HUES6 (cell line): Measurements from ENCODE around the gene GALNT13.

Experiments
- H3K27ac ChIP-seq: 2 replicates; pipeline ENCODE4 v1.7.0; 2013; ENCODE audit warnings: low read depth, mild to moderate bottlenecking, low read length, inconsistent platforms
- H3K27me3 ChIP-seq: 2 replicates; pipeline ENCODE4 v1.6.1; 2013; ENCODE audit warnings: low read length; ENCODE audit not compliant: control insufficient read depth, insufficient read depth
- H3K36me3 ChIP-seq: 2 replicates; pipeline ENCODE4 v1.6.1; 2013; ENCODE audit warnings: low read length; ENCODE audit not compliant: control insufficient read depth, insufficient read depth
- H3K4me1 ChIP-seq: 2 replicates; pipeline ENCODE4 v1.6.1; 2013; ENCODE audit warnings: low read length; ENCODE audit not compliant: control insufficient read depth, insufficient read depth
- H3K4me3 ChIP-seq: 2 replicates; pipeline ENCODE4 v1.5.1; 2013; ENCODE audit warnings: low read depth, low read length
- H3K9ac ChIP-seq: one replicate; pipeline ENCODE4 v1.6.1; 2013; ENCODE audit warnings: mild to moderate bottlenecking, low read length
- H3K9me3 ChIP-seq: 2 replicates; pipeline ENCODE4 v1.6.1; 2013; ENCODE audit warnings: low read depth, low read length; ENCODE audit not compliant: control insufficient read depth, insufficient read depth

GALNT13 gene

DNA sequence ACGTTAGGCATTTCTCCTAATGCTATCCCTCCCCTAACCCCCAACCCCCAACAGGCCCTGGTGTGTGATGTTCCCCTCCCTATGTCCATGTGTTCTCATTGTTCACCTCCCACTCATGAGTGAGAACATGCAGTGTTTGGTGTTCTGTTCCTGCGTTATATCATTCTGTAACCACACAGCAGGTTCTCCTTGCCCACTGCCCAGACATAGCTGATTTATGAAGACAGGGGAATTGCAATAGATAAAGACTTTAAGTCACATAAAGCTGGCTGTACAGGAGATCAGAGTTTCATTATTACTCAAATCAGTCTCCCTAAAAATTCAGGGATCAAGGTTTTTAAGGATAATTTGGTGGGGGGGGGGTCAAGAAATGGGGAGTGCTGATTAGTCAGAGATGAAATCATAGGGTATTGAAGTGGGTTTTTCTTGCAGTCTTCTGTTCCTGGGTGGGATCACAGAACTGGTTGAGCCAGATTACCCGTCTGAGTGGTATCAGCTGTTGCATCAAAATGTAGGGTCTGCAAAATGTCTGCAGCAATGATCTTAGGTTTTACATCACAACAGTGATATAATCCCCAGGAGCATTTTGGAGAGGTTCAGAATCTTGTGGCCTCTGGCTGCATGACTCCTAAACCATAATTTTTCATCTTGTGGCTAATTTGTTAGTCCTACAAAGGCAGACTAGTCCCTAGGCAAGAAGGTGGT lies 434.7 kb downstream of the GALNT13 start:
- H3K27ac ChIP-seq: no peak overlapping the region
- H3K36me3 ChIP-seq: no peaks in the 10 kb centered on the region; the same call in 1 of the 2 replicates
- no peak overlapping the region for H3K4me3 ChIP-seq
- no peaks in the 10 kb centered on the region; the same call in 1 of the 2 replicates for H3K4me1 ChIP-seq
- H3K27me3 ChIP-seq: no peaks in the 10 kb centered on the region
- no peak overlapping the region for H3K9ac ChIP-seq
- H3K9me3 ChIP-seq: no peaks in the 10 kb centered on the region

DNA sequence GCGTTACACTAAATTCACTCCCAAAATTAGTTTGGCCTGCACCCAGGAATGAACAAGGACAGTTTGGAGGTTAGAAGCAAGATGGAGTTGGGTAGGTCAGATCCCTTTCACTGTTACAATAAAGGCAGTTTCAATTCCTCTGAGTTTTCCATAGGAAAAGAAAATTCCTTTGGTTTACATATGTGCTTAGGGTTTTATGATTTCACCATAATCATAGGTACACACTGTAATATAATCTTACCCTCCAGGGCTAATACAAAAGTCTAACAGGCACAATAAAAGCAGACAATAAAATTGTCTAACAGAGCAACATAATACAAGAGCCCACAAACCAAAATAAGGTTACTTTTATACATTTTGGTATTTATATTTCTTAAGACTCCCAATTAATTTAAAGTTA lies 435.3 kb downstream of the GALNT13 start:
- no peak overlapping the region for H3K4me3 ChIP-seq

DNA sequence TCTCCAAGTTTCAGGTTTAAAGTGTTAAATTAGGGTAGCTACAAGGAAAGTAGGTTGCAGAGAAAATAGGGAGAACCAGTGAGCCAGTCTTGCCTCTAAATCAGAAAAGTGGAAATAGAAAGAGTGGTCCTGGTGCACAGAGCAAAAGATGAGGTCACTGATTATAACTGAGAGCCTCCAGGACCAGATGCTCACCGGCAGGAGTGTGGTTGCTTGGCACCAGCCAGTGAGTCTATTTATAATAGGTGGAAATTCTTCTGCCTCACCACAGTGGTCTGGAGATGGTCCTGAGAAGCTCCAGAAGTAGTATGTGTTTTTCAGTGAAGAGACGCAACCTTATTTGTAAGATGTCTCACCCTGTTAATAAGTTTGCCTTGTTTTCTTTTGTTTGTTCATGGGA lies 452.9 kb downstream of the GALNT13 start:
- H3K4me1 ChIP-seq: peaks cover 3% of the 10 kb centered on the region
- no peaks in the 10 kb centered on the region for H3K36me3 ChIP-seq
- no peak overlapping the region for H3K27ac ChIP-seq
- H3K27me3 ChIP-seq: no peaks in the 10 kb centered on the region
- H3K9me3 ChIP-seq: no peaks in the 10 kb centered on the region
- no peak overlapping the region for H3K9ac ChIP-seq
- H3K4me3 ChIP-seq: no peak overlapping the region

More for the DNA sequence above, 435.3 kb downstream of the GALNT13 start:
- no peaks in the 10 kb centered on the region; the same call in 1 of the 2 replicates for H3K36me3 ChIP-seq
- H3K27me3 ChIP-seq: no peaks in the 10 kb centered on the region
- H3K27ac ChIP-seq: no peak overlapping the region
- no peaks in the 10 kb centered on the region for H3K9me3 ChIP-seq
- H3K9ac ChIP-seq: no peak overlapping the region
- no peaks in the 10 kb centered on the region; the same call in 1 of the 2 replicates for H3K4me1 ChIP-seq

DNA sequence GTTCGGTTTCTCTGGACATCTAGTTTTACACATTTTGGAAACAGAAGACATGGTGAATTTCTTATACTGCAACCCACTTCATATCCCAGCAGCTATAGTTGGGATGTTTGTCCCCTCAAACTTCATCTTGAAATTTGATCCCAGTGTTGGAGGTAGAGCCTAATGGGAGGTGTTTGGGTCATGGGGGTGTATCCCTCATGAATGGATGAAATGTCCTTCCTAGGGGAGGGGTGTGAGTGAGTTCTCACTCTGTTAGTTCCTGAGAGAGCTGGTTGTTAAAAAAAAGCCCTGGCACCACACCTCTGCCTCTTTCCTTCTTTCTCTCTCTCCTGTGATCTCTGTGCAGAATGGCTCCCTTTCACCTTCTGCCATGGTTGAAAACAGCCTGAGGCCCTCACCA lies 457.8 kb downstream of the GALNT13 start:
- Histone ChIP-seq H3K27ac (no peak overlapping the region), H3K4me3 (no peak overlapping the region), H3K36me3 (no peaks in the 10 kb centered on the region), H3K9me3 (no peaks in the 10 kb centered on the region), H3K4me1 (peaks cover 11% of the 10 kb centered on the region), H3K9ac (no peak overlapping the region), H3K27me3 (no peaks in the 10 kb centered on the region)

DNA sequence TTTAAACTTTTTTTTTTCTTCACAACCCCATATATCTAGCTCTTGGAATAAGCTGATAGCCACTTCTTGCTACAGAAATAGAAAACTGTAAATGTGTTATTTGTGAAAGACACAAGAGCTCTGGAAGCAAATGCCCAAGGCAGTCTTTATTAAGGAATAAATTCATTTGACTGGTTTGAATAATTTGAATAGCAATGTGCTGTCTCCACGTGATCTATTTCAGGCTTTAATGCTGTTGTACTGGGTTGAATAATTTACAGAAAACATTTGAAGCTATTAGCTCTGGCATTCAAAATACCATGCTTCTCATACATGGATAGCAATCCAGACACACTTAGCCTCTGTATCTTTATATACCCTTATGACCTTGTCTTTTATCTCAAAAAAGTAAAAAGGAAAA lies 460.1 kb downstream of the GALNT13 start:
- no peak overlapping the region for H3K27ac ChIP-seq
- no peaks in the 10 kb centered on the region for H3K9me3 ChIP-seq
- no peak overlapping the region for H3K9ac ChIP-seq
- H3K36me3 ChIP-seq: no peaks in the 10 kb centered on the region
- peaks cover 15% of the 10 kb centered on the region for H3K4me1 ChIP-seq
- H3K27me3 ChIP-seq: no peaks in the 10 kb centered on the region
- no peak overlapping the region for H3K4me3 ChIP-seq

DNA sequence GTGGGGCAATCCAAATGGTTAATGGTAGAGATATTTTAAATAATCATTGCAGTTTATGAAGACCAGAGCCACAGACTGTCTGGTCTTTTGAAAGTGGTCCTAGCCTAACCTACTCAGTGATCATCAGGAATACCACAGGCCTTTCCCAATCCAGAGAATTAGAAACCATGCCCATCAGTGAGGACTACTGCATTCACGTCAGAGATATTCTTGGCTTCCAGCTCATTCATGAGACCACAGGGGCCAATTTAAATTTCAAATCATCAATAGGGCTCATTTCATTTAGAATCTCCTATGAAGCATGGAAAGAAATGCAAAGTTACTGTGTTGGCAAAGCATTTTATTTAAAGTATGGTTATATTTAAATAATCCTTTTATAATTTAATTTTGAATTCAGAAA lies 464.5 kb downstream of the GALNT13 start:
- H3K36me3 ChIP-seq: no peaks in the 10 kb centered on the region
- no peak overlapping the region for H3K9ac ChIP-seq
- H3K4me1 ChIP-seq: peaks cover 15% of the 10 kb centered on the region
- H3K27me3 ChIP-seq: no peaks in the 10 kb centered on the region
- H3K9me3 ChIP-seq: no peaks in the 10 kb centered on the region
- H3K27ac ChIP-seq: no peak overlapping the region; the same call in 1 of the 2 replicates
- no peak overlapping the region for H3K4me3 ChIP-seq

GRCh38 chr2:154338352-154338967 lies 466.7 kb downstream of the GALNT13 start:
- Histone ChIP-seq H3K4me1 (peaks cover 15% of the 10 kb centered on the region), H3K9me3 (no peaks in the 10 kb centered on the region), H3K27ac (peak overlapping the region; percentile 29; the same call in 1 of the 2 replicates)

DNA sequence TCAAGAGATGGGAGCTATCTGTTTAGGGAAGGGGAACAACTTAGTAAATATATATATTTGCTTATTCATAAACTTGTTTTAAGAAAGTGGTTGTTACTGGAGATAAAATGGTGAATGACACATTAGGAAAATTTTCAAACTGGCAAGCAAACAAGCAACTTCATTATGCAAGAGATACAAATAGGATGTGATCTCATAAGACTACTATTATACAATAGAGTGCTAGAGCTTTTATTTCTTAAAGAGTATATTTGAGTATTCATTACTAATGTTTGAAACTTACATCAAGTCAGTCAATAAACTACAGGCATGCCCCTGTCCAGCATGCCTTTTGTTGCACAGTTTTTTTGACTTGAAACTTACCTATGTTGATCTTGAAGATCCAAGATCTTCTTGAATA lies 471.6 kb downstream of the GALNT13 start:
- Histone ChIP-seq H3K27ac (no peak overlapping the region), H3K27me3 (no peaks in the 10 kb centered on the region), H3K9me3 (no peaks in the 10 kb centered on the region), H3K4me1 (peaks cover 9% of the 10 kb centered on the region), H3K36me3 (no peaks in the 10 kb centered on the region), H3K4me3 (no peak overlapping the region), H3K9ac (no peak overlapping the region)

More at GRCh38 chr2:154338352-154338967, 466.7 kb downstream of the GALNT13 start:
- Histone ChIP-seq H3K4me3 (no peak overlapping the region), H3K36me3 (no peaks in the 10 kb centered on the region), H3K27me3 (no peaks in the 10 kb centered on the region), H3K9ac (no peak overlapping the region)

DNA sequence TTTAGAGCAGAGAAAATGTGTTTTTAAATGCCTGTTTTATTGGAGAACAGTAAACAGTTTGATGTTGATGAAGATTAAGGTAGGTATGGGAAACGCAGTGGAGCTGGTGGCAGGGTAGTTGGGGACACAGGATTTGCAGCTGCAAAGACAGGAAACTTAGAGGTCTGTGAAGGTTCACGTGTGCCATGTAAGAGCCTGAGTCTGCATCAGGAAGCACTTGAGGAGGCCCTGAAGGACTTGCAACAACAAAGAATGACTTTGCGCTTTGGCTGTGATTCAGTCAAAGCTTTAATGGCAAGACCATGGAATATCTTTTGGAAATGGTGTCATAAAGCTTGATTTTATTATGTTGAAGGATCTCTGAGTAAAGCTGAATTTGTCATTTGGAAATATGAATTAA lies 479.2 kb downstream of the GALNT13 start:
- Histone ChIP-seq H3K9me3 (no peaks in the 10 kb centered on the region), H3K4me3 (no peak overlapping the region), H3K36me3 (no peaks in the 10 kb centered on the region), H3K4me1 (no peaks in the 10 kb centered on the region), H3K27ac (no peak overlapping the region), H3K9ac (no peak overlapping the region), H3K27me3 (no peaks in the 10 kb centered on the region)

- Histone ChIP-seq H3K9me3 (no peaks in the 10 kb centered on the region), H3K27me3 (no peaks in the 10 kb centered on the region), H3K9ac (no peak overlapping the region), H3K27ac (no peak overlapping the region), H3K36me3 (no peaks in the 10 kb centered on the region), H3K4me3 (no peak overlapping the region), H3K4me1 (no peaks in the 10 kb centered on the region)
Measured at GRCh38 chr2:154361276-154361675, 489.6 kb downstream of the GALNT13 start.

DNA sequence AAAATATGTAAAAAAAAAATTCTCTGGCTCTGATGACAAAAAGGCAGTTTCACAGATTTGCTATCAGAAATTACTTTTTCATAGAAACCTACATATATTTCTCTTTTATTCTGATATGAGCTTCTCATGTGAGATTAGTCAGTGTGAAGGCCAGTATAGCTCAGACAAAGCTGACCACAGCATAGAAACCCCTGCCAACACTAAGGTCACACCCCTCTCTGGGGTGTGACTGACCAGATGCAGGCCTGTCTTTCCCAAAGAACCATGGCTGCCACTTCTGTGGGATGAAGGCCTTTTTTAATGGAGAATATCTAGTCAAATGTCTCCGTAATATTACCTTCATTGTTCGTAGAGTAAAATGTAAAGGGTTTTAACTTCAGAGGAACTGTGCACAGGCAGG lies 496.4 kb downstream of the GALNT13 start:
- H3K9ac ChIP-seq: no peak overlapping the region
- no peaks in the 10 kb centered on the region for H3K9me3 ChIP-seq
- no peak overlapping the region for H3K27ac ChIP-seq
- no peaks in the 10 kb centered on the region for H3K4me1 ChIP-seq
- no peaks in the 10 kb centered on the region for H3K27me3 ChIP-seq
- no peak overlapping the region for H3K4me3 ChIP-seq
- H3K36me3 ChIP-seq: no peaks in the 10 kb centered on the region
